ENCODE data around the gene DSN1. TPM values are rescaled to one million over a fixed set of nuclear protein-coding genes. Genes with fewer than 3 reads are reported as not detected.

DSN1 gene
- total and polyA plus RNA-seq, 9 of the 15 experiments (the other 6 are each of a cell fraction or from before 2014, with no cell fraction given), result 23.3 to 45.3 (median 31.1) TPM

GRCh38 chr20:36818185-36818584, 44.6 kb upstream of the DSN1 start:
- no TSS peak for BruUV-seq (replicated peaks)
- intact Hi-C loops (cut with micrococcal nuclease) (no loop called here), in situ Hi-C loops (cut with MboI) (no loop called here)
- 0 out of 2 replicates have a peak, but pooled peaks cover 3% of the 10 kb centered on the region for H4K20me1 ChIP-seq (replicated peaks; ENCODE audit: control insufficient read depth, insufficient read depth, low read length)
- H3K27me3 ChIP-seq (ENCODE audit: control insufficient read depth in 2 of 2, insufficient read depth in 2 of 2, low read length in 2 of 2), result no peaks in the 10 kb centered on the region
- ChIA-PET CTCF (ENCODE audit: low intra/inter-chr PET ratio) (no interaction called here), POLR2A (interaction anchor here (1.2 kb wide), 1 partner anchor 16 kb away, joined by 4 read pairs; no protein-coding TSS in a partner anchor)
- peaks cover 68% of the 10 kb centered on the region; the same call in 2 of the 3 replicates for H3K36me3 ChIP-seq (ENCODE audit: control insufficient read depth, insufficient read depth, low read length)
- WGBS (ENCODE audit: insufficient coverage, low coverage, missing lambda C conversion rate), result 95% methylated on average over 1 of the region's 1 CpG
- H3K4me2 ChIP-seq (ENCODE audit: insufficient read depth, low read length), result no peak overlapping the region
- FAIRE-seq (no peak), ATAC-seq (no peak), DNase-seq (ENCODE audit: extremely low read depth in 1 of 4, low spot score in 3 of 4) (no peak)
- H3K4me3 ChIP-seq, result no peak overlapping the region
- H2AFZ ChIP-seq (ENCODE audit: low read depth, low read length), result no peak overlapping the region
- H3K79me2 ChIP-seq (ENCODE audit: control insufficient read depth, insufficient read depth, low read length), result no peaks in the 10 kb centered on the region
- no peaks in the 10 kb centered on the region for H3K9me1 ChIP-seq (ENCODE audit: control insufficient read depth, insufficient read depth, low read length)
- no peak for TF ChIP-seq GTF2B (IDR thresholded peaks at IDR 0.05; ENCODE audit: extremely low read depth, insufficient read length)
- peak; percentile 50 for TF ChIP-seq ZNF121 (CRISPR knock-in tag; conservative IDR thresholded peaks at IDR 0.05)
- peaks cover 8 to 17% of the 10 kb centered on the region in 2 experiments; a peak in 4 of 5 replicates for H3K4me1 ChIP-seq (replicated peaks in 1 of 2; ENCODE audit: control insufficient read depth in 2 of 2, insufficient read depth in 2 of 2, low read length in 2 of 2)
- H3K27ac ChIP-seq (ENCODE audit: extremely low read depth, low read depth, low read length), result no peak overlapping the region
- no peaks in the 10 kb centered on the region for H3K9me3 ChIP-seq (replicated peaks; ENCODE audit: control insufficient read depth, insufficient read depth, low read depth, low read length)
- H3K9ac ChIP-seq (ENCODE audit: insufficient read depth in 1 of 2, low read depth in 2 of 2, low read length in 2 of 2), result no peak overlapping the region

GRCh38 chr20:36817496-36817895, 43.9 kb upstream of the DSN1 start:
- ATAC-seq, result no peak
- CTCF ChIA-PET (ENCODE audit: low intra/inter-chr PET ratio), result no interaction called here
- Histone ChIP-seq H3K9me3 (replicated peaks; ENCODE audit: control insufficient read depth, insufficient read depth, low read depth, low read length) (no peaks in the 10 kb centered on the region), H3K9ac (ENCODE audit: insufficient read depth in 1 of 2, low read depth in 2 of 2, low read length in 2 of 2) (no peak overlapping the region), H3K4me3 (no peak overlapping the region), H2AFZ (ENCODE audit: low read depth, low read length) (no peak overlapping the region), H3K36me3 (ENCODE audit: control insufficient read depth, insufficient read depth, low read length) (peaks cover 71% of the 10 kb centered on the region; the same call in 2 of the 3 replicates), H3K79me2 (ENCODE audit: control insufficient read depth, insufficient read depth, low read length) (no peaks in the 10 kb centered on the region), H3K27me3 (ENCODE audit: control insufficient read depth in 2 of 2, insufficient read depth in 2 of 2, low read length in 2 of 2) (no peaks in the 10 kb centered on the region), H3K4me1 (replicated peaks in 1 of 2; ENCODE audit: control insufficient read depth in 2 of 2, insufficient read depth in 2 of 2, low read length in 2 of 2) (peaks cover 8 to 17% of the 10 kb centered on the region in 2 experiments; a peak in 4 of 5 replicates), H3K9me1 (ENCODE audit: control insufficient read depth, insufficient read depth, low read length) (no peaks in the 10 kb centered on the region), H3K4me2 (ENCODE audit: insufficient read depth, low read length) (no peak overlapping the region), H3K27ac (ENCODE audit: extremely low read depth, low read depth, low read length) (no peak overlapping the region), H4K20me1 (replicated peaks; ENCODE audit: control insufficient read depth, insufficient read depth, low read length) (0 out of 2 replicates have a peak, but pooled peaks cover 3% of the 10 kb centered on the region)
- in situ Hi-C loops (cut with MboI), result no loop called here
- POLR2A ChIA-PET, result interaction anchor here (1.2 kb wide), 1 partner anchor 15 kb away, joined by 4 read pairs; no protein-coding TSS in a partner anchor
- no TSS peak for BruUV-seq (replicated peaks)
- no peak for FAIRE-seq
- no peak for DNase-seq (ENCODE audit: extremely low read depth in 1 of 4, low spot score in 3 of 4)
- intact Hi-C loops (cut with micrococcal nuclease), result no loop called here
- whole genome bisulfite sequencing (ENCODE audit: insufficient coverage, low coverage, missing lambda C conversion rate), result 93% methylated on average over 3 of the region's 3 CpGs
- TF ChIP-seq BRCA1 (IDR thresholded peaks at IDR 0.05) (no peak), BRCA1 (CRISPR knock-in tag; IDR thresholded peaks at IDR 0.05) (no peak), HNRNPUL1 (IDR thresholded peaks at IDR 0.05; ENCODE audit: low read length) (no peak), SP2 (IDR thresholded peaks at IDR 0.05; ENCODE audit: extremely low read depth, low read depth, low read length, poor library complexity, severe bottlenecking) (no peak), ZNF644 (tag; IDR thresholded peaks at IDR 0.05; ENCODE audit: low read depth) (no peak), ATF3 (IDR thresholded peaks at IDR 0.05) (no peak), ATF3 (CRISPR knock-in tag; conservative IDR thresholded peaks at IDR 0.05) (no peak), SPI1 (IDR thresholded peaks at IDR 0.05; ENCODE audit: borderline replicate concordance, low read depth, low read length) (no peak), THAP12 (CRISPR knock-in tag; IDR thresholded peaks at IDR 0.05) (no peak), BCOR (IDR thresholded peaks at IDR 0.05) (no peak), MEF2D (tag; conservative IDR thresholded peaks at IDR 0.05; ENCODE audit: low read depth) (no peak), ZNF354B (CRISPR knock-in tag; IDR thresholded peaks at IDR 0.05) (no peak)

Measured in K562 (cell line).